Ascending aorta (tissue), 2 donors: ENCODE data around the gene C6orf47. TPM values are rescaled to one million over a fixed set of nuclear protein-coding genes. Genes with fewer than 3 reads are reported as not detected.
"Not testable (repeated sequence)": the region's sequence is repeated elsewhere in the genome, so short reads cannot be mapped to it uniquely, and the experiment has no call there.

Experiments used
- DNase-seq, 2 donors: peaks; one replicate each; pipeline ENCODE4 v3.0.0-alpha.2; 2019; ENCODE audit warnings: low spot score in 2 of 2
- H3K27ac ChIP-seq, 2 donors: fragments of 200-600 bp; sonication (generic); one replicate each; pipeline ENCODE4 v1.5.1; 2016 to 2017; ENCODE audit warnings: mild to moderate bottlenecking in 1 of 2
- H3K27me3 ChIP-seq: fragments of 200-600 bp; sonication (generic); one replicate; pipeline ENCODE4 v1.5.1; 2017
- H3K36me3 ChIP-seq, 2 donors: fragments of 200-600 bp; sonication (generic); one replicate each; pipeline ENCODE4 v1.5.1; 2016
- H3K4me1 ChIP-seq, 2 donors: fragments of 200-600 bp; sonication (generic); one replicate each; pipeline ENCODE4 v1.5.1; 2016 to 2017; ENCODE audit warnings: mild to moderate bottlenecking in 1 of 2
- H3K4me3 ChIP-seq, 2 donors: fragments of 200-600 bp; sonication (generic); one replicate each; pipeline ENCODE4 v1.5.1; 2016 to 2017; ENCODE audit warnings: mild to moderate bottlenecking in 1 of 2
- H3K9me3 ChIP-seq, 2 donors: fragments of 200-600 bp; sonication (generic); one replicate each; pipeline ENCODE4 v1.5.1; 2016
- CTCF ChIP-seq, 3 experiments: fragments of 200-600 bp in 2 of 3; fragments of 450-650 bp in 1 of 3; sonication (generic) in 2 of 3; IDR thresholded peaks; one replicate each; pipeline ENCODE4 v1.5.1; 2016 to 2019; ENCODE audit warnings: antibody characterized with exemption in 3 of 3, mild to moderate bottlenecking in 1 of 3, moderate library complexity in 1 of 3
- intact Hi-C: fragments of 100-400 bp; cut with DNase I; formaldehyde crosslinking; loops from one replicate; pipeline ENCODE4 v1.15.1; 2023
- total RNA-seq: library from RNA; depleted of rRNA; stranded (reverse); fragments of >200 nt; gene quantifications from one replicate; pipeline ENCODE4 v1.1.0, GENCODE V29; 2016

The C6orf47 gene
- total RNA-seq, result 20.9 TPM

- Histone ChIP-seq H3K4me3 (peak within 1 kb of the TSS; percentile 77 to 79), H3K27ac (peak within 1 kb of the TSS; percentile 84 to 88), H3K36me3 (peaks cover 7 to 24% of the 10 kb centered on the region in 2 donors), H3K9me3 (no peaks in the 10 kb centered on the region), H3K4me1 (peaks cover 18 to 45% of the 10 kb centered on the region in 2 donors), H3K27me3 (no peaks in the 10 kb centered on the region)
- intact Hi-C loops, result loop anchor here (5.0 to 10.0 kb wide), 3 partner anchors 514 to 1654 kb away; partner anchors contain the start of genes AGPAT1, RNF5, TAPBP and ZBTB22
- peak; percentile 57 to 92 for DNase-seq
- no peak for TF ChIP-seq CTCF (IDR thresholded peaks at IDR 0.05)
Observed at GRCh38 chr6:31660381-31661261, at the start of gene C6orf47. TSS of gene C6orf47 (minus strand) at chr6:31660778. CDS start at chr6:31659947, 831 bp downstream.

- H3K36me3 ChIP-seq, DNase-seq, intact Hi-C loops, H3K27ac ChIP-seq, H3K4me3 ChIP-seq, H3K27me3 ChIP-seq, H3K9me3 ChIP-seq, H3K4me1 ChIP-seq: not testable (repeated sequence)
Observed at GRCh38 chr6:31709157-31709556, 48.6 kb upstream of the C6orf47 start.

- Histone ChIP-seq H3K4me3 (no peak overlapping the region), H3K9me3 (no peaks in the 10 kb centered on the region), H3K27me3 (no peaks in the 10 kb centered on the region), H3K27ac (no peak overlapping the region), H3K4me1 (peaks cover 0 to 7% of the 10 kb centered on the region in 2 donors), H3K36me3 (no peaks in the 10 kb centered on the region)
- intact Hi-C loops, result no loop called here
- DNase-seq, result no peak
- no peak for TF ChIP-seq CTCF (IDR thresholded peaks at IDR 0.05)
Observed at GRCh38 chr6:31708224-31708623, 47.6 kb upstream of the C6orf47 start.

GRCh38 chr6:31707701-31708100, 47.1 kb upstream of the C6orf47 start:
- Histone ChIP-seq H3K27me3 (no peaks in the 10 kb centered on the region), H3K27ac (no peak overlapping the region), H3K4me3 (no peak overlapping the region), H3K4me1 (peaks cover 0 to 7% of the 10 kb centered on the region in 2 donors), H3K9me3 (no peaks in the 10 kb centered on the region), H3K36me3 (no peaks in the 10 kb centered on the region)
- no peak for DNase-seq
- intact Hi-C loops, result no loop called here
- no peak for TF ChIP-seq CTCF (IDR thresholded peaks at IDR 0.05)

GRCh38 chr6:31706599-31706998, 46.0 kb upstream of the C6orf47 start, which contains the start of gene LY6G6F:
TSS of gene LY6G6F (plus strand) at chr6:31706866. CDS start at chr6:31706907, 41 bp downstream.
- DNase-seq, result no peak
- Histone ChIP-seq H3K36me3 (no peaks in the 10 kb centered on the region), H3K4me3 (no peak within 1 kb of the TSS), H3K9me3 (no peaks in the 10 kb centered on the region), H3K4me1 (peaks cover 6 to 11% of the 10 kb centered on the region in 2 donors), H3K27ac (no peak within 1 kb of the TSS), H3K27me3 (no peaks in the 10 kb centered on the region)
- no peak for TF ChIP-seq CTCF (IDR thresholded peaks at IDR 0.05)
- intact Hi-C loops, result no loop called here

GRCh38 chr6:31705931-31706330, 45.4 kb upstream of the C6orf47 start:
- DNase-seq, result no peak
- Histone ChIP-seq H3K27ac (no peak overlapping the region), H3K4me1 (peaks cover 11 to 18% of the 10 kb centered on the region in 2 donors), H3K27me3 (no peaks in the 10 kb centered on the region), H3K4me3 (no peak overlapping the region), H3K9me3 (no peaks in the 10 kb centered on the region), H3K36me3 (no peaks in the 10 kb centered on the region)
- intact Hi-C loops, result no loop called here
- TF ChIP-seq CTCF (IDR thresholded peaks at IDR 0.05), result no peak
